HUDEP-2 (cell line): ENCODE measurements around the gene NLRP5.

Experiments used
- DNase-seq, 76 experiments: peaks; one replicate each; lab custom pipeline; 2025; ENCODE audit not compliant: unreplicated experiment in 76 of 76; lab: John Stamatoyannopoulos, UW

Gene NLRP5

GRCh38 chr19:56069642-56070041 is 83.1 kb downstream of the NLRP5 start:
- DNase-seq = no peak

GRCh38 chr19:56071151-56071550 is 84.6 kb downstream of the NLRP5 start:
- DNase-seq = peak in 11 of 76 experiments; percentile 6 to 50 (median 19)

- DNase-seq = peak in 49 of 76 experiments; percentile 6 to 75 (median 42)
These were observed 89.9 kb downstream of the NLRP5 start for GRCh38 chr19:56076498-56076897.

GRCh38 chr19:56079609-56080008 is 93.0 kb downstream of the NLRP5 start:
- no peak for DNase-seq

GRCh38 chr19:56080669-56081401 is 94.3 kb downstream of the NLRP5 start:
- peak in 68 of 76 experiments; percentile 15 to 89 (median 70) for DNase-seq

- DNase-seq = no peak
These were observed 97.1 kb downstream of the NLRP5 start for GRCh38 chr19:56083668-56084067.

- no peak for DNase-seq
These were observed 98.4 kb downstream of the NLRP5 start for GRCh38 chr19:56084835-56085536.

GRCh38 chr19:56085571-56086275 is 99.1 kb downstream of the NLRP5 start:
- DNase-seq = no peak

GRCh38 chr19:56086671-56087430 is 100.3 kb downstream of the NLRP5 start:
- no peak for DNase-seq

GRCh38 chr19:56087647-56088496 is 101.3 kb downstream of the NLRP5 start:
- DNase-seq = no peak

- no peak for DNase-seq
These were observed 102.1 kb downstream of the NLRP5 start for GRCh38 chr19:56088497-56089215.

- no peak for DNase-seq
These were observed 102.8 kb downstream of the NLRP5 start for GRCh38 chr19:56089344-56089743.

GRCh38 chr19:56091066-56091490 is 104.5 kb downstream of the NLRP5 start:
- no peak for DNase-seq

GRCh38 chr19:56091751-56092546 is 105.4 kb downstream of the NLRP5 start:
- no peak for DNase-seq

- DNase-seq = no peak
These were observed 106.4 kb downstream of the NLRP5 start for GRCh38 chr19:56092685-56093631.

GRCh38 chr19:56094449-56094848 is 107.9 kb downstream of the NLRP5 start:
- DNase-seq = no peak

GRCh38 chr19:56096665-56097064 is 110.1 kb downstream of the NLRP5 start:
- no peak for DNase-seq
